GM12878 (cell line): ENCODE data around the gene PLAC8L1. TPM values are rescaled to one million over a fixed set of nuclear protein-coding genes. Genes with fewer than 3 reads are reported as not detected.

Experiments used
- ATAC-seq: fragments of 200-7000 bp; cut with Tn5 transposase; 3 replicates; pipeline ENCODE4 v1.9.1; 2020; ENCODE audit warnings: mild to moderate bottlenecking, moderate library complexity
- Bru-seq: library from RNA; stranded (reverse); fragments of 400-500 nt; gene quantifications from one replicate; lab custom pipeline; 2021; lab: Mats Ljungman, UMichigan
- BruChase-seq, 2 experiments: library from RNA; stranded (reverse); fragments of 400-500 nt; gene quantifications; one replicate each; lab custom pipeline; 2021; lab: Mats Ljungman, UMichigan
- BruUV-seq: library from RNA; stranded (reverse); fragments of 400-500 nt; replicated peaks from 2 replicates; lab custom pipeline; 2021; lab: Mats Ljungman, UMichigan
- CTCF ChIA-PET: fragments of 300-600 bp; sonication (Branson Sonifier 250); formaldehyde crosslinking; extraction: SDS; loops from one replicate; lab custom pipeline; 2021; ENCODE audit warnings: inconsistent platforms; lab: Yijun Ruan, JAX
- POLR2A ChIA-PET: fragments of 350-600 bp; formaldehyde crosslinking; extraction: SDS; loops from one replicate; lab custom pipeline; 2021; ENCODE audit warnings: inconsistent platforms; lab: Charles Lee
- RAD21 ChIA-PET: fragments of 300-600 bp; sonication (Branson Sonifier 250); formaldehyde crosslinking; loops from one replicate; lab custom pipeline; 2023; ENCODE audit warnings: antibody characterized with exemption; ENCODE audit not compliant: unreplicated experiment; lab: Charles Lee
- SMC1A ChIA-PET: fragments of 300-600 bp; sonication (Branson Sonifier 250); formaldehyde crosslinking; loops from one replicate; lab custom pipeline; 2023; ENCODE audit not compliant: unreplicated experiment, uncharacterized antibody; lab: Charles Lee
- DNase-seq: peaks from one replicate; pipeline ENCODE4 v3.0.0-alpha.2; 2011; ENCODE audit warnings: low read depth, low spot score
- FAIRE-seq: peaks from 3 replicates; lab custom pipeline; 2011; peaks lifted over from hg19 to GRCh38; lab: Jason Lieb, UNC
- H2AFZ ChIP-seq: 2 replicates; pipeline ENCODE4 v1.6.0; 2011; ENCODE audit warnings: low read depth, low read length, control low read depth; ENCODE audit not compliant: control insufficient read depth
- H3K27ac ChIP-seq: 2 replicates; pipeline ENCODE4 v1.5.1; 2011; ENCODE audit warnings: control low read depth; ENCODE audit not compliant: control insufficient read depth, insufficient read depth
- H3K27me3 ChIP-seq, 2 experiments: replicated peaks in 1 of 2; 2 replicates each; pipeline versions ENCODE4 v1.6.0 to v1.6.1; 2011; ENCODE audit warnings: low read length in 1 of 2; ENCODE audit not compliant: control insufficient read depth in 2 of 2, insufficient read depth in 2 of 2
- H3K36me3 ChIP-seq, 2 experiments: 2 replicates each; pipeline ENCODE4 v1.5.1; 2011; ENCODE audit warnings: low read length in 1 of 2; ENCODE audit not compliant: control insufficient read depth in 2 of 2, insufficient read depth in 2 of 2
- H3K4me1 ChIP-seq: 2 replicates; pipeline ENCODE4 v1.6.1; 2011; ENCODE audit warnings: mild to moderate bottlenecking, low read length, moderate library complexity, mixed read lengths; ENCODE audit not compliant: control insufficient read depth, insufficient read depth
- H3K4me2 ChIP-seq: 2 replicates; pipeline ENCODE4 v1.6.0; 2011; ENCODE audit warnings: control low read depth; ENCODE audit not compliant: control insufficient read depth, insufficient read depth
- H3K4me3 ChIP-seq: fragments of 200-600 bp; sonication (generic); 2 replicates; pipeline ENCODE4 v1.5.1; 2016
- H3K79me2 ChIP-seq: 2 replicates; pipeline ENCODE4 v1.6.0; 2011; ENCODE audit warnings: low read length; ENCODE audit not compliant: control insufficient read depth, insufficient read depth
- H3K9ac ChIP-seq: 2 replicates; pipeline ENCODE4 v1.8.0; 2011; ENCODE audit warnings: low read length, control low read depth, mixed read lengths; ENCODE audit not compliant: control insufficient read depth, insufficient read depth
- H3K9me3 ChIP-seq: replicated peaks from 3 replicates; pipeline ENCODE4 v1.5.1; 2011; ENCODE audit warnings: mild to moderate bottlenecking, low read length; ENCODE audit not compliant: control insufficient read depth, insufficient read depth
- H4K20me1 ChIP-seq: 2 replicates; pipeline ENCODE4 v1.6.0; 2011; ENCODE audit not compliant: control insufficient read depth, insufficient read depth
- CHD4 ChIP-seq: fragments of 200-600 bp; sonication (generic); IDR thresholded peaks from 2 replicates; pipeline ENCODE4 v1.6.1; 2016; ENCODE audit warnings: mild to moderate bottlenecking
- ESRRA ChIP-seq: IDR thresholded peaks from 2 replicates; pipeline ENCODE4 v1.6.1; 2012; ENCODE audit warnings: mild to moderate bottlenecking, low read length, improper control_type of control experiment
- POU2F2 ChIP-seq: IDR thresholded peaks from 3 replicates; pipeline ENCODE4 v1.6.1; 2011; ENCODE audit warnings: low read depth, mild to moderate bottlenecking, low read length, borderline replicate concordance
- RUNX3 ChIP-seq: IDR thresholded peaks from 2 replicates; pipeline ENCODE4 v1.6.1; 2012; ENCODE audit warnings: low read length, inconsistent platforms
- TCF7 ChIP-seq: IDR thresholded peaks from 2 replicates; pipeline ENCODE4 v1.6.1; 2014; ENCODE audit warnings: antibody characterized with exemption, borderline replicate concordance
- WGBS: methylation state at CpG from one replicate; pipeline ENCODE4 v1.1.6; 2016; ENCODE audit warnings: low lambda C conversion rate; ENCODE audit not compliant: insufficient replicate concordance, insufficient coverage; ENCODE audit errors: missing lambda C conversion rate; 5-methylcytosine and 5-hydroxymethylcytosine counted together
- in situ Hi-C: fragments of 300-500 bp; cut with MboI; formaldehyde crosslinking; loops from 9 replicates; pipeline ENCODE4 v1.14.3; 2018; ENCODE audit warnings: mixed read lengths
- intact Hi-C: fragments of 100-400 bp; cut with micrococcal nuclease; formaldehyde crosslinking; loops from one replicate; pipeline ENCODE4 v1.14.2; 2022; ENCODE audit not compliant: unreplicated experiment
- long read RNA-seq, 2 experiments: library from polyadenylated mRNA; unstranded; transcript quantifications; one replicate each; pipeline ENCODE4 v2.0.0, GENCODE V29; 2019 to 2020
- polyA minus RNA-seq, 3 experiments: library from RNA; depleted of rRNA, polyadenylated mRNA; stranded (reverse); fragments of >200 nt; gene quantifications; 2 replicates each; pipeline ENCODE4 v1.2.3, GENCODE V29; 2011
- polyA plus RNA-seq, 11 experiments: library from polyadenylated mRNA; depleted of rRNA in 4 of 11; unstranded in 6 of 11; stranded (reverse) in 5 of 11; fragments of >200 nt; fragmentation: Nextera tagmentation in 4 of 11; fragmentation: Illumina TruSeq in 1 of 11; extraction: Ambion mirVana in 4 of 11; extraction: Trizol in 1 of 11; gene quantifications; 1 replicate in 1 of 11; 2 replicates in 10 of 11; pipeline versions ENCODE4 v1.2.1 to v1.2.3, GENCODE V29; 2011 to 2016; ENCODE audit warnings: inconsistent platforms in 2 of 11, missing spikeins in 2 of 11, low read depth in 1 of 11
- total RNA-seq, 4 experiments: library from RNA; depleted of rRNA in 3 of 4; stranded (reverse); fragments of >200 nt in 3 of 4; fragmentation: Illumina TruSeq in 1 of 4; extraction: Trizol in 1 of 4; gene quantifications; 2 replicates each; pipeline versions ENCODE4 v1.2.1 to v1.2.3, GENCODE V29; 2013 to 2021
- TF ChIP-seq, protein P1 (sequence below): IDR thresholded peaks from 2 replicates; pipeline ENCODE4 v1.6.1; 2011; ENCODE audit warnings: borderline replicate concordance, low read depth, mild to moderate bottlenecking, moderate library complexity, low read length; ENCODE audit not compliant: insufficient read depth, poor library complexity, severe bottlenecking
- TF ChIP-seq, protein P2 (sequence below): fragments of 450-650 bp; IDR thresholded peaks from 2 replicates; pipeline ENCODE4 v1.6.1; 2016; ENCODE audit warnings: mild to moderate bottlenecking

PLAC8L1 gene, protein sequence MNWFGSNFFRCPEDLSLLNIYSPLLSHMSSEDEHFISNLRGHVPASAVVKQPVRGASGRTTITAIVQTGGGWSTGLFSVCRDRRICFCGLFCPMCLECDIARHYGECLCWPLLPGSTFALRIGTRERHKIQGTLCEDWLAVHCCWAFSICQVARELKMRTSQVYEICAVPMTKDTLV
- not detected in 2 replicates for total RNA-seq (2013; cell fraction: nucleolus; rRNA removed)
- 0.17 TPM in 1 of 2 replicates, not detected in the other for total RNA-seq (2014; rRNA removed)
- total RNA-seq (2014; rRNA removed; fragmentation: Illumina TruSeq; extraction: Trizol) = 0.27 TPM in 1 of 2 replicates, not detected in the other
- total RNA-seq (2021) = not detected in 2 replicates
- not detected for polyA plus RNA-seq (2011; ENCODE audit: low read depth)
- polyA plus RNA-seq (2011; rRNA removed) = 0.30 and 0.39 TPM in 2 replicates
- 0.60 and 0.76 TPM in 2 replicates for polyA plus RNA-seq (2011; cell fraction: cytosol; rRNA removed)
- 0.96 and 1.2 TPM in 2 replicates for polyA plus RNA-seq (2011; cell fraction: nucleus; rRNA removed)
- 0.21 TPM in 1 of 2 replicates, not detected in the other for polyA plus RNA-seq (2012)
- 1.1 TPM in 1 of 2 replicates, not detected in the other for polyA plus RNA-seq (2014; fragmentation: Illumina TruSeq; extraction: Trizol)
- under 1 TPM in 1 of 2 experiments, not detected in 1; 0.22 TPM for polyA plus RNA-seq (2014; fragmentation: Nextera tagmentation; extraction: Ambion mirVana)
- 0.20 and 0.29 TPM in 2 replicates for polyA plus RNA-seq (2014; rRNA removed)
- polyA plus RNA-seq (2016; fragmentation: Nextera tagmentation; extraction: Ambion mirVana) = under 1 TPM in 1 of 2 experiments, not detected in 1; 0.28 TPM
- polyA minus RNA-seq (2011; rRNA and poly(A)+ RNA removed) = not detected in 2 replicates
- not detected in 2 replicates for polyA minus RNA-seq (2011; cell fraction: cytosol; rRNA and poly(A)+ RNA removed)
- not detected in 2 replicates for polyA minus RNA-seq (2011; cell fraction: nucleus; rRNA and poly(A)+ RNA removed)
- Bru-seq, nascent RNA = percentile 40 among the genes with signal in this experiment
- BruChase-seq, experiment 1, labeled RNA remaining after a 6-hour chase = percentile 52 among the genes with signal in this experiment
- percentile 55 among the genes with signal in this experiment for BruChase-seq, experiment 2, labeled RNA remaining after a 2-hour chase
- long read RNA-seq, experiment 1 = 0 reads
- long read RNA-seq, experiment 2 = 0 reads

DNA sequence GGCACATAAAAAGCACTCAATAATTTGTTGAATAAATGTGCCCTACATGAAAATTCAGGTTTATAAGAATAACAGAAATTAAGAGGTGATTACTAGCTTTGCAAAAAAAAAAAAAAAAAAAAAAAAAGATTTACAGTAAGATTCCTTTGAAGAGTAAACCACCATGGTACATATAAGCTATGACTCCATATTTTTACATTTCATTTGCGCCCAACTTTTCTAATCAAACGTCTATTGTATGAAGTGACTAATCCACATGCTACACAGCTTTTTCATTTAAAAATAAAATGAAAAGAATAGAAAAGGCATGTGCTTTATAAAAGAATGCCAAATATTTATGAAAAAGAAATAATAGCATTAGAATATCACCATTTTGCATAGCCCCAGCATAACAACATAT lies at the start of gene PLAC8L1:
Gene PLAC8L1 (minus strand): TSS at position 101 of the 400 bp plus-strand sequence. CDS start 1,266 bp downstream, outside the sequence.
- H3K4me2 ChIP-seq = no peak within 1 kb of the TSS
- intact Hi-C loops = no loop called here
- RAD21 ChIA-PET = interaction anchor here (0.7 kb wide), 1 partner anchor 15 kb away, joined by 3 read pairs; no protein-coding TSS in a partner anchor
- ATAC-seq = no peak
- H3K36me3 ChIP-seq = no peaks in the 10 kb centered on the region
- H3K79me2 ChIP-seq = no peaks in the 10 kb centered on the region
- POLR2A ChIA-PET = no interaction called here
- no peak within 1 kb of the TSS for H3K9ac ChIP-seq
- no peaks in the 10 kb centered on the region for H3K4me1 ChIP-seq
- no peaks in the 10 kb centered on the region for H4K20me1 ChIP-seq
- DNase-seq = no peak
- BruUV-seq = no TSS peak
- H3K9me3 ChIP-seq = no peaks in the 10 kb centered on the region
- no peak within 1 kb of the TSS for H2AFZ ChIP-seq
- no peaks in the 10 kb centered on the region for H3K27me3 ChIP-seq
- TF ChIP-seq, protein P1, sequence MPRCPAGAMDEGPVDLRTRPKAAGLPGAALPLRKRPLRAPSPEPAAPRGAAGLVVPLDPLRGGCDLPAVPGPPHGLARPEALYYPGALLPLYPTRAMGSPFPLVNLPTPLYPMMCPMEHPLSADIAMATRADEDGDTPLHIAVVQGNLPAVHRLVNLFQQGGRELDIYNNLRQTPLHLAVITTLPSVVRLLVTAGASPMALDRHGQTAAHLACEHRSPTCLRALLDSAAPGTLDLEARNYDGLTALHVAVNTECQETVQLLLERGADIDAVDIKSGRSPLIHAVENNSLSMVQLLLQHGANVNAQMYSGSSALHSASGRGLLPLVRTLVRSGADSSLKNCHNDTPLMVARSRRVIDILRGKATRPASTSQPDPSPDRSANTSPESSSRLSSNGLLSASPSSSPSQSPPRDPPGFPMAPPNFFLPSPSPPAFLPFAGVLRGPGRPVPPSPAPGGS = no peak
- TF ChIP-seq ESRRA = no peak
- no peak for TF ChIP-seq TCF7
- no peak for TF ChIP-seq RUNX3
- TF ChIP-seq CHD4 = no peak
- no peak for TF ChIP-seq POU2F2
- TF ChIP-seq, protein P2, sequence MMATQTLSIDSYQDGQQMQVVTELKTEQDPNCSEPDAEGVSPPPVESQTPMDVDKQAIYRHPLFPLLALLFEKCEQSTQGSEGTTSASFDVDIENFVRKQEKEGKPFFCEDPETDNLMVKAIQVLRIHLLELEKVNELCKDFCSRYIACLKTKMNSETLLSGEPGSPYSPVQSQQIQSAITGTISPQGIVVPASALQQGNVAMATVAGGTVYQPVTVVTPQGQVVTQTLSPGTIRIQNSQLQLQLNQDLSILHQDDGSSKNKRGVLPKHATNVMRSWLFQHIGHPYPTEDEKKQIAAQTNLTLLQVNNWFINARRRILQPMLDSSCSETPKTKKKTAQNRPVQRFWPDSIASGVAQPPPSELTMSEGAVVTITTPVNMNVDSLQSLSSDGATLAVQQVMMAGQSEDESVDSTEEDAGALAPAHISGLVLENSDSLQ = no peak
- SMC1A ChIA-PET = interaction anchor here (1.0 kb wide), 1 partner anchor 14 kb away, joined by 3 read pairs; no protein-coding TSS in a partner anchor
- CTCF ChIA-PET = no interaction called here
- no peak for FAIRE-seq
- in situ Hi-C loops = no loop called here
- 98% methylated on average over 2 of the region's 2 CpGs for WGBS
- no peak within 1 kb of the TSS for H3K4me3 ChIP-seq
- H3K27ac ChIP-seq = no peak within 1 kb of the TSS
